A549 (cell line): ENCODE data around the gene MAP3K4.

Experiments
- CTCF ChIP-seq: fragments of >200 bp; sonication (Bioruptor Twin); formaldehyde crosslinking; IDR thresholded peaks from 3 replicates; pipeline ENCODE4 v1.5.1; 2016
- JUN ChIP-seq, 2 experiments: fragments of >200 bp; sonication (Bioruptor Twin); formaldehyde crosslinking; IDR thresholded peaks; 2 replicates in 1 of 2; 3 replicates in 1 of 2; pipeline ENCODE4 v1.6.1; 2016 to 2017
- NPAS2 ChIP-seq: fragments of 250-450 bp; sonication (Bioruptor Pico); IDR thresholded peaks from 2 replicates; pipeline ENCODE4 v1.8.0; 2022; ENCODE audit warnings: mild to moderate bottlenecking, moderate library complexity, borderline replicate concordance
- REST ChIP-seq: fragments of 200-600 bp; sonication (generic); IDR thresholded peaks from 2 replicates; pipeline ENCODE4 v1.6.1; 2016; ENCODE audit warnings: antibody characterized with exemption, mild to moderate bottlenecking, moderate library complexity

GRCh38 chr6:161132384-161132783, 140.8 kb downstream of the MAP3K4 start:
- TF ChIP-seq REST: no peak
- TF ChIP-seq JUN (IDR thresholded peaks at IDR 0.05): no peak
- TF ChIP-seq CTCF: no peak
- TF ChIP-seq NPAS2 (CRISPR knock-in tag): no peak
